Prostate gland (tissue), 2 donors: Measurements from ENCODE around the gene TFG.

Source experiments
- CTCF ChIP-seq, 4 experiments: fragments of 200-600 bp in 2 of 4; fragments of 450-650 bp in 2 of 4; sonication (generic) in 2 of 4; IDR thresholded peaks; 1 replicate in 3 of 4; 2 replicates in 1 of 4; pipeline ENCODE4 v1.5.1; 2016 to 2019; ENCODE audit warnings: antibody characterized with exemption in 4 of 4, mild to moderate bottlenecking in 2 of 4, moderate library complexity in 2 of 4
- POLR2A ChIP-seq: fragments of 450-650 bp; IDR thresholded peaks from one replicate; pipeline ENCODE4 v1.6.1; 2016; ENCODE audit warnings: antibody characterized with exemption, mild to moderate bottlenecking

- TF ChIP-seq CTCF (IDR thresholded peaks at IDR 0.05) (no peak), POLR2A (no peak)
Observed at GRCh38 chr3:100759159-100759558, 49.9 kb downstream of the TFG start.
